ENCODE measurements around the gene PLCD3. TPM values are rescaled to one million over a fixed set of nuclear protein-coding genes. Genes with fewer than 3 reads are reported as not detected.

PLCD3 gene
- polyA plus RNA-seq, 1 donor from 2014 or later, result 1.3 TPM

- H3K9ac ChIP-seq (ENCODE audit: low read length), result no peak overlapping the region
- no peak overlapping the region for H3K4me3 ChIP-seq (ENCODE audit: low read length)
- H3K79me2 ChIP-seq (replicated peaks; ENCODE audit: insufficient read depth, low read length), result no peaks in the 10 kb centered on the region
- H2AFZ ChIP-seq (ENCODE audit: low read depth, low read length), result no peak overlapping the region
- H3K27ac ChIP-seq (ENCODE audit: low read length), result no peak overlapping the region
- H3K9me3 ChIP-seq (ENCODE audit: low read length), result no peaks in the 10 kb centered on the region
- H3K9me2 ChIP-seq (ENCODE audit: insufficient read depth, low read length), result no peaks in the 10 kb centered on the region
- no peak overlapping the region for H3K4me2 ChIP-seq (ENCODE audit: low read length)
- no peaks in the 10 kb centered on the region for H3K36me3 ChIP-seq (ENCODE audit: insufficient read depth, low read length)
- no peaks in the 10 kb centered on the region for H4K20me1 ChIP-seq (ENCODE audit: insufficient read depth)
- no peaks in the 10 kb centered on the region for H3K27me3 ChIP-seq (ENCODE audit: insufficient read depth, low read depth, low read length)
- H3F3A ChIP-seq (ENCODE audit: insufficient read depth, low read length, poor library complexity, severe bottlenecking), result peaks cover 1% of the 10 kb centered on the region
- TF ChIP-seq CTCF (IDR thresholded peaks at IDR 0.05; ENCODE audit: poor library complexity, severe bottlenecking) (no peak), SMC3 (conservative IDR thresholded peaks at IDR 0.05; ENCODE audit: poor library complexity) (no peak), RAD21 (conservative IDR thresholded peaks at IDR 0.05) (no peak), TAF1 (IDR thresholded peaks at IDR 0.05; ENCODE audit: low read depth) (no peak), EP300 (conservative IDR thresholded peaks at IDR 0.05; ENCODE audit: poor library complexity, severe bottlenecking) (no peak), EZH2 (IDR thresholded peaks at IDR 0.05; ENCODE audit: borderline replicate concordance, insufficient read depth, low read length, poor library complexity, severe bottlenecking) (no peak), MXI1 (conservative IDR thresholded peaks at IDR 0.05; ENCODE audit: poor library complexity, severe bottlenecking) (no peak), REST (IDR thresholded peaks at IDR 0.05; ENCODE audit: borderline replicate concordance) (no peak), POLR2AphosphoS5 (IDR thresholded peaks at IDR 0.05) (no peak)
Observed at GRCh38 chr17:45143767-45144198, 11.5 kb upstream of the PLCD3 start.

GRCh38 chr17:45143094-45143670, 10.9 kb upstream of the PLCD3 start:
- Histone ChIP-seq H3K79me2 (replicated peaks; ENCODE audit: insufficient read depth, low read length) (no peaks in the 10 kb centered on the region), H3K4me2 (ENCODE audit: low read length) (no peak overlapping the region), H3K9ac (ENCODE audit: low read length) (no peak overlapping the region), H3F3A (ENCODE audit: insufficient read depth, low read length, poor library complexity, severe bottlenecking) (no peaks in the 10 kb centered on the region), H3K4me3 (ENCODE audit: low read length) (no peak overlapping the region), H3K9me2 (ENCODE audit: insufficient read depth, low read length) (no peaks in the 10 kb centered on the region), H2AFZ (ENCODE audit: low read depth, low read length) (no peak overlapping the region), H3K9me3 (ENCODE audit: low read length) (no peaks in the 10 kb centered on the region), H3K36me3 (ENCODE audit: insufficient read depth, low read length) (no peaks in the 10 kb centered on the region), H3K27me3 (ENCODE audit: insufficient read depth, low read depth, low read length) (no peaks in the 10 kb centered on the region), H4K20me1 (ENCODE audit: insufficient read depth) (no peaks in the 10 kb centered on the region), H3K27ac (ENCODE audit: low read length) (no peak overlapping the region)
- TF ChIP-seq REST (IDR thresholded peaks at IDR 0.05; ENCODE audit: borderline replicate concordance), result no peak
- TF ChIP-seq EZH2 (IDR thresholded peaks at IDR 0.05; ENCODE audit: borderline replicate concordance, insufficient read depth, low read length, poor library complexity, severe bottlenecking), result no peak
- no peak for TF ChIP-seq RAD21 (conservative IDR thresholded peaks at IDR 0.05)
